IPS-18c (cell line): ENCODE data around the gene USP3.
"Not testable (repeated sequence)": the region's sequence is repeated elsewhere in the genome, so short reads cannot be mapped to it uniquely, and the experiment has no call there.

Source experiments
- H3K4me3 ChIP-seq: 2 replicates; pipeline ENCODE4 v1.7.0; 2013; ENCODE audit warnings: low read depth, mild to moderate bottlenecking, low read length, moderate library complexity; ENCODE audit not compliant: insufficient read depth
- H3K9me3 ChIP-seq: one replicate; pipeline ENCODE4 v1.6.1; 2013; ENCODE audit warnings: mild to moderate bottlenecking, low read length, moderate library complexity; ENCODE audit not compliant: control insufficient read depth, insufficient read depth

Gene USP3

GRCh38 chr15:63519548-63520178 lies 15.3 kb downstream of the USP3 start:
- H3K4me3 ChIP-seq: no peak overlapping the region
- H3K9me3 ChIP-seq: no peaks in the 10 kb centered on the region

- H3K4me3 ChIP-seq, H3K9me3 ChIP-seq: not testable (repeated sequence)
These were observed 16.1 kb downstream of the USP3 start for GRCh38 chr15:63520462-63520861.

GRCh38 chr15:63522225-63522578 lies 17.8 kb downstream of the USP3 start:
- no peaks in the 10 kb centered on the region for H3K9me3 ChIP-seq
- no peak overlapping the region for H3K4me3 ChIP-seq

- H3K4me3 ChIP-seq: no peak overlapping the region
- no peaks in the 10 kb centered on the region for H3K9me3 ChIP-seq
These were observed 19.1 kb downstream of the USP3 start for GRCh38 chr15:63523306-63523990.

- H3K4me3 ChIP-seq: no peak overlapping the region
- H3K9me3 ChIP-seq: no peaks in the 10 kb centered on the region
These were observed 20.1 kb downstream of the USP3 start for GRCh38 chr15:63524316-63525015.

- Histone ChIP-seq H3K4me3 (no peak overlapping the region), H3K9me3 (no peaks in the 10 kb centered on the region)
These were observed 22.0 kb downstream of the USP3 start for GRCh38 chr15:63526401-63526800.

GRCh38 chr15:63528138-63528659 lies 23.8 kb downstream of the USP3 start:
- no peaks in the 10 kb centered on the region for H3K9me3 ChIP-seq
- no peak overlapping the region for H3K4me3 ChIP-seq

GRCh38 chr15:63530235-63530634 lies 25.8 kb downstream of the USP3 start:
- H3K4me3 ChIP-seq: no peak overlapping the region
- no peaks in the 10 kb centered on the region for H3K9me3 ChIP-seq

GRCh38 chr15:63530752-63531299 lies 26.4 kb downstream of the USP3 start:
- Histone ChIP-seq H3K9me3 (no peaks in the 10 kb centered on the region), H3K4me3 (no peak overlapping the region)

GRCh38 chr15:63531586-63531985 lies 27.2 kb downstream of the USP3 start:
- H3K4me3 ChIP-seq: no peak overlapping the region
- no peaks in the 10 kb centered on the region for H3K9me3 ChIP-seq

GRCh38 chr15:63532307-63532744 lies 27.9 kb downstream of the USP3 start:
- Histone ChIP-seq H3K9me3 (no peaks in the 10 kb centered on the region), H3K4me3 (no peak overlapping the region)

GRCh38 chr15:63534888-63535287 lies 30.5 kb downstream of the USP3 start:
- not testable (repeated sequence) for H3K9me3 ChIP-seq

GRCh38 chr15:63535689-63536088 lies 31.3 kb downstream of the USP3 start:
- no peaks in the 10 kb centered on the region for H3K9me3 ChIP-seq
- no peak overlapping the region for H3K4me3 ChIP-seq

More at GRCh38 chr15:63534888-63535287, 30.5 kb downstream of the USP3 start:
- not testable (repeated sequence) for H3K4me3 ChIP-seq

GRCh38 chr15:63538876-63539275 lies 34.5 kb downstream of the USP3 start:
- Histone ChIP-seq H3K9me3 (no peaks in the 10 kb centered on the region), H3K4me3 (no peak overlapping the region)

GRCh38 chr15:63539521-63539920 lies 35.1 kb downstream of the USP3 start:
- Histone ChIP-seq H3K4me3 (no peak overlapping the region), H3K9me3 (no peaks in the 10 kb centered on the region)

- Histone ChIP-seq H3K9me3 (no peaks in the 10 kb centered on the region), H3K4me3 (no peak overlapping the region)
These were observed 35.6 kb downstream of the USP3 start for GRCh38 chr15:63539998-63540397.

GRCh38 chr15:63540449-63540848 lies 36.1 kb downstream of the USP3 start:
- Histone ChIP-seq H3K9me3 (no peaks in the 10 kb centered on the region), H3K4me3 (no peak overlapping the region)
